ENCODE results near the gene HMSD.
"Not testable (repeated sequence)": the region's sequence is repeated elsewhere in the genome, so short reads cannot be mapped to it uniquely, and the experiment has no call there.

Gene HMSD

GRCh38 chr18:63949068-63949737 is at the start of gene HMSD:
HMSD (plus strand) TSS chr18:63949301; CDS start chr18:63953456, 4,155 bp downstream.
- in situ Hi-C loops (cut with MboI; ENCODE audit: low sequenced_read_pairs): no loop called here

- in situ Hi-C loops (cut with MboI; ENCODE audit: low sequenced_read_pairs): no loop called here
Measured at GRCh38 chr18:63903851-63904570, 45.1 kb upstream of the HMSD start.

GRCh38 chr18:63904694-63905093 is 44.4 kb upstream of the HMSD start:
- in situ Hi-C loops (cut with MboI; ENCODE audit: low sequenced_read_pairs): no loop called here

- in situ Hi-C loops (cut with MboI; ENCODE audit: low sequenced_read_pairs): no loop called here
Measured at GRCh38 chr18:63905361-63905760, 43.7 kb upstream of the HMSD start.

- in situ Hi-C loops (cut with MboI; ENCODE audit: low sequenced_read_pairs): no loop called here
Measured at GRCh38 chr18:63906056-63906455, 43.0 kb upstream of the HMSD start.

- in situ Hi-C loops (cut with MboI; ENCODE audit: low sequenced_read_pairs): no loop called here
Measured at GRCh38 chr18:63907664-63908063, 41.4 kb upstream of the HMSD start, which contains the start of gene SERPINB10. SERPINB10 (plus strand) TSS chr18:63907958; CDS start chr18:63915511, 7,553 bp downstream.

- in situ Hi-C loops (cut with MboI; ENCODE audit: low sequenced_read_pairs): no loop called here
Measured at GRCh38 chr18:63908858-63909257, 40.2 kb upstream of the HMSD start.

- in situ Hi-C loops (cut with MboI; ENCODE audit: low sequenced_read_pairs): no loop called here
Measured at GRCh38 chr18:63909870-63910269, 39.2 kb upstream of the HMSD start.

- in situ Hi-C loops (cut with MboI; ENCODE audit: low sequenced_read_pairs): no loop called here
Measured at GRCh38 chr18:63917817-63918216, 31.3 kb upstream of the HMSD start.

GRCh38 chr18:63922049-63922448 is 27.1 kb upstream of the HMSD start:
- in situ Hi-C loops (cut with MboI; ENCODE audit: low sequenced_read_pairs): no loop called here

GRCh38 chr18:63924551-63924950 is 24.6 kb upstream of the HMSD start:
- in situ Hi-C loops (cut with MboI; ENCODE audit: low sequenced_read_pairs): no loop called here

- in situ Hi-C loops (cut with MboI; ENCODE audit: low sequenced_read_pairs): no loop called here
Measured at GRCh38 chr18:63928331-63928730, 20.8 kb upstream of the HMSD start.

- in situ Hi-C loops (cut with MboI; ENCODE audit: low sequenced_read_pairs): not testable (repeated sequence)
Measured at GRCh38 chr18:63929369-63929768, 19.7 kb upstream of the HMSD start.

- in situ Hi-C loops (cut with MboI; ENCODE audit: low sequenced_read_pairs): no loop called here
Measured at GRCh38 chr18:63930773-63931354, 18.2 kb upstream of the HMSD start.

GRCh38 chr18:63936156-63936931 is 12.8 kb upstream of the HMSD start:
- in situ Hi-C loops (cut with MboI; ENCODE audit: low sequenced_read_pairs): no loop called here

- in situ Hi-C loops (cut with MboI; ENCODE audit: low sequenced_read_pairs): no loop called here
Measured at GRCh38 chr18:63936932-63937393, 12.1 kb upstream of the HMSD start.

- in situ Hi-C loops (cut with MboI; ENCODE audit: low sequenced_read_pairs): no loop called here
Measured at GRCh38 chr18:63940008-63940407, 9.1 kb upstream of the HMSD start.

- in situ Hi-C loops (cut with MboI; ENCODE audit: low sequenced_read_pairs): not testable (repeated sequence)
Measured at GRCh38 chr18:63940543-63941050, 8.5 kb upstream of the HMSD start.

- in situ Hi-C loops (cut with MboI; ENCODE audit: low sequenced_read_pairs): no loop called here
Measured at GRCh38 chr18:63947051-63947790, 1.9 kb upstream of the HMSD start.

GRCh38 chr18:63951302-63951705 is 2.2 kb downstream of the HMSD start:
- in situ Hi-C loops (cut with MboI; ENCODE audit: low sequenced_read_pairs): no loop called here
